Measurements from ENCODE around the gene GRAP. TPM values are rescaled to one million over a fixed set of nuclear protein-coding genes. Genes with fewer than 3 reads are reported as not detected.

GRAP gene
- 15.5 and 20.1 TPM in 2 replicates for total RNA-seq

GRCh38 chr17:19046782-19047375 lies at the start of gene GRAP:
Gene GRAP, minus strand, starts transcription at chr17:19046957. Its CDS starts 31 bp downstream, at chr17:19046926.

GRCh38 chr17:19004421-19005136 lies 42.2 kb downstream of the GRAP start, which contains the start of gene FAM83G:
Gene FAM83G, minus strand, starts transcription at chr17:19004764. Its CDS starts 723 bp downstream, at chr17:19004041.

Small RNA genes within 50 kb of the gene (small RNA-seq; reads per million reads assigned to genes)
- gene AC090286.3: not detected

Other genes with a start within 250 kb of the GRAP start
- gene PRPSAP2, start 188.8 kb downstream of the GRAP start, total RNA-seq: 35.6 and 41.2 TPM in 2 replicates
- not detected in 2 replicates for gene SLC5A10, start 94.8 kb downstream of the GRAP start, total RNA-seq
- 12.6 and 16.9 TPM in 2 replicates for gene FAM83G, start 42.2 kb downstream of the GRAP start, total RNA-seq
- 17.2 and 21.1 TPM in 2 replicates for gene GRAPL, start 80.6 kb upstream of the GRAP start, total RNA-seq
- gene EPN2, start 190.4 kb upstream of the GRAP start, total RNA-seq: 38.7 and 46.1 TPM in 2 replicates